Mononuclear cell (primary cell): ENCODE measurements around the gene PLEKHH1. TPM values are rescaled to one million over a fixed set of nuclear protein-coding genes. Genes with fewer than 3 reads are reported as not detected.
"Not testable (repeated sequence)": the region's sequence is repeated elsewhere in the genome, so short reads cannot be mapped to it uniquely, and the experiment has no call there.

Experiments
- H3K27me3 ChIP-seq: 2 replicates; pipeline ENCODE4 v1.6.0; 2011; ENCODE audit warnings: low read length, control low read depth; ENCODE audit not compliant: insufficient read depth
- H3K4me1 ChIP-seq: 2 replicates; pipeline ENCODE4 v1.5.1; 2011; ENCODE audit warnings: mild to moderate bottlenecking, low read length, control low read depth; ENCODE audit not compliant: insufficient read depth
- H3K4me3 ChIP-seq: 2 replicates; pipeline ENCODE4 v1.5.1; 2011; ENCODE audit warnings: mild to moderate bottlenecking, low read length, moderate library complexity
- H3K9me3 ChIP-seq: 2 replicates; pipeline ENCODE4 v1.5.1; 2011; ENCODE audit warnings: low read depth, mild to moderate bottlenecking, control low read depth, low read length
- total RNA-seq: library from RNA; depleted of rRNA; stranded (reverse); fragments of >200 nt; gene quantifications from one replicate; pipeline ENCODE4 v1.2.3, GENCODE V29; 2012

The PLEKHH1 gene
- total RNA-seq, 1 donor, result not detected

- Histone ChIP-seq H3K9me3 (no peaks in the 10 kb centered on the region), H3K4me1 (peaks cover 8% of the 10 kb centered on the region), H3K27me3 (peaks cover 47% of the 10 kb centered on the region), H3K4me3 (no peak overlapping the region)
Measured at GRCh38 chr14:67537736-67538135, 4.6 kb downstream of the PLEKHH1 start.

- no peak overlapping the region for H3K4me3 ChIP-seq
- H3K27me3 ChIP-seq, result peaks cover 48% of the 10 kb centered on the region
- H3K9me3 ChIP-seq, result no peaks in the 10 kb centered on the region
- H3K4me1 ChIP-seq, result peaks cover 3% of the 10 kb centered on the region
Measured at GRCh38 chr14:67538501-67538900, 5.4 kb downstream of the PLEKHH1 start.

GRCh38 chr14:67539116-67539515 lies 6.0 kb downstream of the PLEKHH1 start:
- H3K4me1 ChIP-seq, result no peaks in the 10 kb centered on the region
- peaks cover 46% of the 10 kb centered on the region for H3K27me3 ChIP-seq
- H3K9me3 ChIP-seq, result no peaks in the 10 kb centered on the region
- no peak overlapping the region for H3K4me3 ChIP-seq

GRCh38 chr14:67541448-67542387 lies 8.6 kb downstream of the PLEKHH1 start:
- no peak overlapping the region for H3K4me3 ChIP-seq

GRCh38 chr14:67542620-67543019 lies 9.5 kb downstream of the PLEKHH1 start:
- H3K27me3 ChIP-seq, result peaks cover 46% of the 10 kb centered on the region
- not testable (repeated sequence) for H3K4me3 ChIP-seq, H3K4me1 ChIP-seq, H3K9me3 ChIP-seq

More at GRCh38 chr14:67541448-67542387, 8.6 kb downstream of the PLEKHH1 start:
- Histone ChIP-seq H3K27me3 (peaks cover 46% of the 10 kb centered on the region), H3K9me3 (no peaks in the 10 kb centered on the region), H3K4me1 (no peaks in the 10 kb centered on the region)

- no peaks in the 10 kb centered on the region for H3K9me3 ChIP-seq
- peaks cover 40% of the 10 kb centered on the region for H3K27me3 ChIP-seq
- no peaks in the 10 kb centered on the region for H3K4me1 ChIP-seq
- H3K4me3 ChIP-seq, result no peak overlapping the region
Measured at GRCh38 chr14:67544590-67544989, 11.5 kb downstream of the PLEKHH1 start.

GRCh38 chr14:67547224-67547780 lies 14.2 kb downstream of the PLEKHH1 start:
- Histone ChIP-seq H3K9me3 (no peaks in the 10 kb centered on the region), H3K4me3 (no peak overlapping the region), H3K27me3 (peaks cover 19% of the 10 kb centered on the region), H3K4me1 (no peaks in the 10 kb centered on the region)

GRCh38 chr14:67549734-67550133 lies 16.6 kb downstream of the PLEKHH1 start:
- no peak overlapping the region for H3K4me3 ChIP-seq
- no peaks in the 10 kb centered on the region for H3K4me1 ChIP-seq
- peaks cover 6% of the 10 kb centered on the region for H3K27me3 ChIP-seq
- H3K9me3 ChIP-seq, result no peaks in the 10 kb centered on the region

- no peaks in the 10 kb centered on the region for H3K27me3 ChIP-seq
- H3K4me1 ChIP-seq, result no peaks in the 10 kb centered on the region
- H3K4me3 ChIP-seq, result no peak overlapping the region
- H3K9me3 ChIP-seq, result no peaks in the 10 kb centered on the region
Measured at GRCh38 chr14:67551123-67551522, 18.0 kb downstream of the PLEKHH1 start.

- H3K27me3 ChIP-seq, result no peaks in the 10 kb centered on the region
- no peaks in the 10 kb centered on the region for H3K9me3 ChIP-seq
- H3K4me1 ChIP-seq, result no peaks in the 10 kb centered on the region
Measured at GRCh38 chr14:67551940-67552339, 18.9 kb downstream of the PLEKHH1 start.

GRCh38 chr14:67553547-67553946 lies 20.5 kb downstream of the PLEKHH1 start:
- H3K9me3 ChIP-seq, result no peaks in the 10 kb centered on the region

More at GRCh38 chr14:67551940-67552339, 18.9 kb downstream of the PLEKHH1 start:
- no peak overlapping the region for H3K4me3 ChIP-seq

GRCh38 chr14:67554341-67554740 lies 21.3 kb downstream of the PLEKHH1 start:
- no peaks in the 10 kb centered on the region for H3K9me3 ChIP-seq
- no peak overlapping the region for H3K4me3 ChIP-seq
- no peaks in the 10 kb centered on the region for H3K27me3 ChIP-seq
- no peaks in the 10 kb centered on the region for H3K4me1 ChIP-seq

More at GRCh38 chr14:67553547-67553946, 20.5 kb downstream of the PLEKHH1 start:
- Histone ChIP-seq H3K4me1 (no peaks in the 10 kb centered on the region), H3K4me3 (no peak overlapping the region), H3K27me3 (no peaks in the 10 kb centered on the region)

- Histone ChIP-seq H3K27me3 (no peaks in the 10 kb centered on the region), H3K4me3 (no peak overlapping the region), H3K9me3 (no peaks in the 10 kb centered on the region), H3K4me1 (no peaks in the 10 kb centered on the region)
Measured at GRCh38 chr14:67555518-67556090, 22.5 kb downstream of the PLEKHH1 start.

- H3K4me1 ChIP-seq, result no peaks in the 10 kb centered on the region
- H3K9me3 ChIP-seq, result no peaks in the 10 kb centered on the region
- H3K27me3 ChIP-seq, result no peaks in the 10 kb centered on the region
- no peak overlapping the region for H3K4me3 ChIP-seq
Measured at GRCh38 chr14:67556671-67557070, 23.6 kb downstream of the PLEKHH1 start.

GRCh38 chr14:67557118-67557517 lies 24.0 kb downstream of the PLEKHH1 start:
- Histone ChIP-seq H3K9me3 (no peaks in the 10 kb centered on the region), H3K27me3 (no peaks in the 10 kb centered on the region), H3K4me1 (no peaks in the 10 kb centered on the region), H3K4me3 (no peak overlapping the region)
